ENCODE data around the gene OR1I1.

OR1I1 gene, protein sequence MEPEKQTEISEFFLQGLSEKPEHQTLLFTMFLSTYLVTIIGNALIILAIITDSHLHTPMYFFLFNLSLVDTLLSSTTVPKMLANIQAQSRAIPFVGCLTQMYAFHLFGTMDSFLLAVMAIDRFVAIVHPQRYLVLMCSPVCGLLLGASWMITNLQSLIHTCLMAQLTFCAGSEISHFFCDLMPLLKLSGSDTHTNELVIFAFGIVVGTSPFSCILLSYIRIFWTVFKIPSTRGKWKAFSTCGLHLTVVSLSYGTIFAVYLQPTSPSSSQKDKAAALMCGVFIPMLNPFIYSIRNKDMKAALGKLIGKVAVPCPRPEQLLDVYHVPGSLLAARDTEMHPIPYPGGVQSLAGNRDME

DNA sequence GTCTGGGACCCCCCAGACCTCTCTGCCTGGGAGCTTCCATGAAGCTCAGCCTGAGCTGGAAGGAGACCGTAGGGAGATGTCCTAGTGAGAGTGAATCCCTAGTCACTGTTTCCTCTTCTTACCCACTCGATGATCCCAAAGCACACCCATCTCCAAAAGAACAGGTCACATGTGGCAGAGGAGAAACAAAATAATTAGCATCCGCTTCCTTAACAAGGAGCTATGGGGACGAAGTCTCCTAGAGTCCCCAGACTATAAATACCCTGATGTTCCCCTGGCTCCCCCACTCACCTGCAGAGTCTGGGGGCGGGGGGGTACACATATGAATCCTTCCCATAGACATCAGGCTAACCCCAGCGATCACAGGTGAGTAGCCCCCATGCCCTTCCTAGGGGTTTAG lies at the start of gene OR1I1:
TSS of gene OR1I1 (plus strand) at position 301 of the 400 bp plus-strand sequence. CDS start 4,855 bp downstream, outside the sequence.
- H4K20me1 ChIP-seq (ENCODE audit: low read depth, low read length) = no peaks in the 10 kb centered on the region
- TF ChIP-seq, protein P1, sequence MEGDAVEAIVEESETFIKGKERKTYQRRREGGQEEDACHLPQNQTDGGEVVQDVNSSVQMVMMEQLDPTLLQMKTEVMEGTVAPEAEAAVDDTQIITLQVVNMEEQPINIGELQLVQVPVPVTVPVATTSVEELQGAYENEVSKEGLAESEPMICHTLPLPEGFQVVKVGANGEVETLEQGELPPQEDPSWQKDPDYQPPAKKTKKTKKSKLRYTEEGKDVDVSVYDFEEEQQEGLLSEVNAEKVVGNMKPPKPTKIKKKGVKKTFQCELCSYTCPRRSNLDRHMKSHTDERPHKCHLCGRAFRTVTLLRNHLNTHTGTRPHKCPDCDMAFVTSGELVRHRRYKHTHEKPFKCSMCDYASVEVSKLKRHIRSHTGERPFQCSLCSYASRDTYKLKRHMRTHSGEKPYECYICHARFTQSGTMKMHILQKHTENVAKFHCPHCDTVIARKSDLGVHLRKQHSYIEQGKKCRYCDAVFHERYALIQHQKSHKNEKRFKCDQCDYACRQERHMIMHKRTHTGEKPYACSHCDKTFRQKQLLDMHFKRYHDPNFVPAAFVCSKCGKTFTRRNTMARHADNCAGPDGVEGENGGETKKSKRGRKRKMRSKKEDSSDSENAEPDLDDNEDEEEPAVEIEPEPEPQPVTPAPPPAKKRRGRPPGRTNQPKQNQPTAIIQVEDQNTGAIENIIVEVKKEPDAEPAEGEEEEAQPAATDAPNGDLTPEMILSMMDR (IDR thresholded peaks at IDR 0.05; ENCODE audit: insufficient read depth, low read length, poor library complexity, severe bottlenecking) = no peak
- TF ChIP-seq EZH2phosphoT487 (conservative IDR thresholded peaks at IDR 0.05; ENCODE audit: low read length) = no peak
- no peaks in the 10 kb centered on the region for H3K27me3 ChIP-seq (ENCODE audit: low read length)
- no peaks in the 10 kb centered on the region for H3K9me3 ChIP-seq (ENCODE audit: insufficient read depth, low read length)
- no peaks in the 10 kb centered on the region for H3K36me3 ChIP-seq (ENCODE audit: low read length)
- H3K27ac ChIP-seq (ENCODE audit: low read depth, low read length) = no peak within 1 kb of the TSS
- H3K4me3 ChIP-seq (ENCODE audit: insufficient read depth, low read length, poor library complexity, severe bottlenecking) = no peak within 1 kb of the TSS
- no peak within 1 kb of the TSS for H3K4me2 ChIP-seq (ENCODE audit: low read depth, low read length, poor library complexity, severe bottlenecking)
- H3K79me2 ChIP-seq (ENCODE audit: insufficient read depth, low read length) = no peaks in the 10 kb centered on the region
- no peak within 1 kb of the TSS for H2AFZ ChIP-seq (ENCODE audit: low read depth, low read length, severe bottlenecking)
- H3K9ac ChIP-seq (ENCODE audit: low read length) = no peak within 1 kb of the TSS
- H3K9me2 ChIP-seq (replicated peaks; ENCODE audit: insufficient read depth, low read length) = no peaks in the 10 kb centered on the region
- H3F3A ChIP-seq (ENCODE audit: insufficient read depth) = no peaks in the 10 kb centered on the region

DNA sequence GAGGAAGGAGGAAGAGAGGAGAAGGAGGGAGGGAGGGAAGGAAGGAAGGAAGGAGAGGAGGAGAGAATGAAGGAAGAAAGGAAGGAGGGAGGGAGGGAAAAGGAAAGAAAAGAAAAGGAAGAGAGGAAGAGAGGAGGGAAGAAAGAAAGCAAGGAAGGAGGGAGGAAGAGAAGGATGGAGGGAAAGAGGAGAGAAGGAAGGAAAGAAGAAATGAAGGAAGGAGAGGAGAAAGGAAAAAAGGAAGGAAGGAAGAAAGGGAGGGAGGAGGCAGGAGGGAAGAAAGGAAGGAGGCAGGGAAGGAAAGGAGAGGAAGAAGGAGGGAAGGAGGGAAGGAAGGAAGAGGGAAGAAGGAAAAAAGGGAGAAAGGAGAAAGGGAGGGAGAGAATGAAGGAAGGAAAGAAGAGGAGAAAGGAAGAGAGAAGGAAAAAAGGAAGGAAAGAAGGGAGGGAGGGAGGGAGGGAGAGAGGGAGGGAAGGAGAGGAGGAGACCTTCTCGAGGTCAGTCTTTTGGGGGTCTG lies 46.2 kb upstream of the OR1I1 start:
- Histone ChIP-seq H4K20me1 (ENCODE audit: low read depth, low read length) (no peaks in the 10 kb centered on the region), H3F3A (ENCODE audit: insufficient read depth) (no peaks in the 10 kb centered on the region), H3K9ac (ENCODE audit: low read length) (no peak overlapping the region), H2AFZ (ENCODE audit: low read depth, low read length, severe bottlenecking) (no peak overlapping the region), H3K27ac (ENCODE audit: low read depth, low read length) (no peak overlapping the region), H3K9me2 (replicated peaks; ENCODE audit: insufficient read depth, low read length) (no peaks in the 10 kb centered on the region), H3K4me3 (ENCODE audit: insufficient read depth, low read length, poor library complexity, severe bottlenecking) (no peak overlapping the region), H3K27me3 (ENCODE audit: low read length) (no peaks in the 10 kb centered on the region), H3K79me2 (ENCODE audit: insufficient read depth, low read length) (no peaks in the 10 kb centered on the region), H3K4me2 (ENCODE audit: low read depth, low read length, poor library complexity, severe bottlenecking) (no peak overlapping the region), H3K36me3 (ENCODE audit: low read length) (no peaks in the 10 kb centered on the region), H3K9me3 (ENCODE audit: insufficient read depth, low read length) (no peaks in the 10 kb centered on the region)
- TF ChIP-seq, protein P1 (IDR thresholded peaks at IDR 0.05; ENCODE audit: insufficient read depth, low read length, poor library complexity, severe bottlenecking) = no peak
- no peak for TF ChIP-seq EZH2phosphoT487 (conservative IDR thresholded peaks at IDR 0.05; ENCODE audit: low read length)

DNA sequence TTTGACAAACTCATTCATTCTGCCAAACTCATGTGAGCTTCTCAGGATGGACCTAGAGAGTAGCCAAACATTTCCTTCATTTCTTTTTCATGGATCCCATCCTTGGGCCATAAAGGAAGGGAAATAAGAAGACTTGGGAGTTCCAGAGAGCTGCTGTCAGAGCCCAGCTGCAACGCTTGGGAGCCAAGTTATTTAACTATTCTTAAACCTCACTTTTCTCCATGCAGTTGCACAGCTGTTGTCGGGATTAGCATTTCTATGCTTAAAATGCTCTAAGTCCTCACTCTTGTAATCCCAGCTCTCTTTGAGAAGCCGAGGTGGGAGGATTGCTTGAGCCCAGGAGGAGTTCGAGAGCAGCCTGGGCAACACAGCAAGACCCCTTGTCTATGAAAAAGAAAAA lies 44.4 kb upstream of the OR1I1 start:
- Histone ChIP-seq H3K36me3 (ENCODE audit: low read length) (no peaks in the 10 kb centered on the region), H4K20me1 (ENCODE audit: low read depth, low read length) (no peaks in the 10 kb centered on the region), H3K9ac (ENCODE audit: low read length) (no peak overlapping the region), H3K9me2 (replicated peaks; ENCODE audit: insufficient read depth, low read length) (no peaks in the 10 kb centered on the region), H3K9me3 (ENCODE audit: insufficient read depth, low read length) (no peaks in the 10 kb centered on the region), H3K27ac (ENCODE audit: low read depth, low read length) (no peak overlapping the region), H3F3A (ENCODE audit: insufficient read depth) (no peaks in the 10 kb centered on the region), H3K4me3 (ENCODE audit: insufficient read depth, low read length, poor library complexity, severe bottlenecking) (no peak overlapping the region), H3K27me3 (ENCODE audit: low read length) (no peaks in the 10 kb centered on the region), H3K79me2 (ENCODE audit: insufficient read depth, low read length) (no peaks in the 10 kb centered on the region), H2AFZ (ENCODE audit: low read depth, low read length, severe bottlenecking) (no peak overlapping the region), H3K4me2 (ENCODE audit: low read depth, low read length, poor library complexity, severe bottlenecking) (no peak overlapping the region)
- TF ChIP-seq, protein P1 (IDR thresholded peaks at IDR 0.05; ENCODE audit: insufficient read depth, low read length, poor library complexity, severe bottlenecking) = no peak
- no peak for TF ChIP-seq EZH2phosphoT487 (conservative IDR thresholded peaks at IDR 0.05; ENCODE audit: low read length)

Data from SU-DHL-6 (cell line).